ENCODE results near the gene UVRAG. TPM values are rescaled to one million over a fixed set of nuclear protein-coding genes. Genes with fewer than 3 reads are reported as not detected.
A peak's percentile ranks its signal among the peaks of the same experiment; 100 is the strongest.

Gene UVRAG
- total RNA-seq, 1 donor from 2014 or later = 27.6 TPM

GRCh38 chr11:76083563-76084451 lies 268.8 kb downstream of the UVRAG start:
- no peak overlapping the region for H3K4me3 Mint-ChIP-seq
- H3K27ac Mint-ChIP-seq = peak overlapping the region; percentile 69
- peaks cover 2% of the 10 kb centered on the region for H3K9me3 Mint-ChIP-seq

GRCh38 chr11:76085270-76085669 lies 270.3 kb downstream of the UVRAG start:
- Mint-ChIP-seq H3K27me3 (ENCODE audit: low read depth) (no peaks in the 10 kb centered on the region), H3K36me3 (peaks cover 15% of the 10 kb centered on the region), H3K9me3 (peaks cover 11% of the 10 kb centered on the region), H3K27ac (peak overlapping the region; percentile 79), H3K4me3 (no peak overlapping the region), H3K4me1 (peaks cover 52% of the 10 kb centered on the region)
- no peak for DNase-seq (ENCODE audit: low spot score in 2 of 2, unreplicated experiment in 2 of 2)
- TF ChIP-seq, protein P1, sequence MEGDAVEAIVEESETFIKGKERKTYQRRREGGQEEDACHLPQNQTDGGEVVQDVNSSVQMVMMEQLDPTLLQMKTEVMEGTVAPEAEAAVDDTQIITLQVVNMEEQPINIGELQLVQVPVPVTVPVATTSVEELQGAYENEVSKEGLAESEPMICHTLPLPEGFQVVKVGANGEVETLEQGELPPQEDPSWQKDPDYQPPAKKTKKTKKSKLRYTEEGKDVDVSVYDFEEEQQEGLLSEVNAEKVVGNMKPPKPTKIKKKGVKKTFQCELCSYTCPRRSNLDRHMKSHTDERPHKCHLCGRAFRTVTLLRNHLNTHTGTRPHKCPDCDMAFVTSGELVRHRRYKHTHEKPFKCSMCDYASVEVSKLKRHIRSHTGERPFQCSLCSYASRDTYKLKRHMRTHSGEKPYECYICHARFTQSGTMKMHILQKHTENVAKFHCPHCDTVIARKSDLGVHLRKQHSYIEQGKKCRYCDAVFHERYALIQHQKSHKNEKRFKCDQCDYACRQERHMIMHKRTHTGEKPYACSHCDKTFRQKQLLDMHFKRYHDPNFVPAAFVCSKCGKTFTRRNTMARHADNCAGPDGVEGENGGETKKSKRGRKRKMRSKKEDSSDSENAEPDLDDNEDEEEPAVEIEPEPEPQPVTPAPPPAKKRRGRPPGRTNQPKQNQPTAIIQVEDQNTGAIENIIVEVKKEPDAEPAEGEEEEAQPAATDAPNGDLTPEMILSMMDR (IDR thresholded peaks at IDR 0.05; ENCODE audit: unreplicated experiment) = no peak

More at GRCh38 chr11:76083563-76084451, 268.8 kb downstream of the UVRAG start:
- DNase-seq (ENCODE audit: low spot score in 2 of 2, unreplicated experiment in 2 of 2) = no peak
- TF ChIP-seq, protein P1 (IDR thresholded peaks at IDR 0.05; ENCODE audit: unreplicated experiment) = no peak
- Mint-ChIP-seq H3K36me3 (peaks cover 8% of the 10 kb centered on the region), H3K27me3 (ENCODE audit: low read depth) (no peaks in the 10 kb centered on the region), H3K4me1 (peaks cover 55% of the 10 kb centered on the region)

- Mint-ChIP-seq H3K4me3 (no peak overlapping the region), H3K27ac (peak overlapping the region; percentile 27)
Measured at GRCh38 chr11:76086743-76087635, 272.0 kb downstream of the UVRAG start.

GRCh38 chr11:76087749-76088148 lies 272.7 kb downstream of the UVRAG start:
- H3K4me1 Mint-ChIP-seq = peaks cover 52% of the 10 kb centered on the region
- peaks cover 31% of the 10 kb centered on the region for H3K9me3 Mint-ChIP-seq
- TF ChIP-seq, protein P1 (IDR thresholded peaks at IDR 0.05; ENCODE audit: unreplicated experiment) = no peak
- no peaks in the 10 kb centered on the region for H3K27me3 Mint-ChIP-seq (ENCODE audit: low read depth)
- no peak overlapping the region for H3K4me3 Mint-ChIP-seq
- no peak for DNase-seq (ENCODE audit: low spot score in 2 of 2, unreplicated experiment in 2 of 2)
- no peak overlapping the region for H3K27ac Mint-ChIP-seq
- peaks cover 37% of the 10 kb centered on the region for H3K36me3 Mint-ChIP-seq

More at GRCh38 chr11:76086743-76087635, 272.0 kb downstream of the UVRAG start:
- H3K9me3 Mint-ChIP-seq = peaks cover 28% of the 10 kb centered on the region
- no peak for DNase-seq (ENCODE audit: low spot score in 2 of 2, unreplicated experiment in 2 of 2)
- peaks cover 52% of the 10 kb centered on the region for H3K4me1 Mint-ChIP-seq
- peaks cover 31% of the 10 kb centered on the region for H3K36me3 Mint-ChIP-seq
- TF ChIP-seq, protein P1 (IDR thresholded peaks at IDR 0.05; ENCODE audit: unreplicated experiment) = no peak
- H3K27me3 Mint-ChIP-seq (ENCODE audit: low read depth) = no peaks in the 10 kb centered on the region

GRCh38 chr11:76088511-76088910 lies 273.5 kb downstream of the UVRAG start:
- H3K36me3 Mint-ChIP-seq = peaks cover 43% of the 10 kb centered on the region
- DNase-seq (ENCODE audit: low spot score in 2 of 2, unreplicated experiment in 2 of 2) = no peak
- no peak overlapping the region for H3K4me3 Mint-ChIP-seq
- H3K27me3 Mint-ChIP-seq (ENCODE audit: low read depth) = no peaks in the 10 kb centered on the region
- H3K4me1 Mint-ChIP-seq = peaks cover 45% of the 10 kb centered on the region
- H3K9me3 Mint-ChIP-seq = peaks cover 31% of the 10 kb centered on the region
- no peak overlapping the region for H3K27ac Mint-ChIP-seq
- TF ChIP-seq, protein P1 (IDR thresholded peaks at IDR 0.05; ENCODE audit: unreplicated experiment) = no peak

Data from mesothelial cell of epicardium (in vitro differentiated cells).